ENCODE measurements around the gene GTF2IRD1. TPM values are rescaled to one million over a fixed set of nuclear protein-coding genes. Genes with fewer than 3 reads are reported as not detected.
A peak's percentile ranks its signal among the peaks of the same experiment; 100 is the strongest.

GTF2IRD1 gene
- total and polyA plus RNA-seq, 9 of the 15 experiments (the other 6 are each of a cell fraction or from before 2014, with no cell fraction given): 9.1 to 30.2 (median 14.0) TPM

- intact Hi-C loops (cut with micrococcal nuclease) (no loop called here), in situ Hi-C loops (cut with MboI) (no loop called here)
- no peak overlapping the region for H3K27ac ChIP-seq (ENCODE audit: extremely low read depth, low read depth, low read length)
- H3K4me1 ChIP-seq (replicated peaks in 1 of 2; ENCODE audit: control insufficient read depth in 2 of 2, insufficient read depth in 2 of 2, low read length in 2 of 2): peaks cover 8 to 18% of the 10 kb centered on the region in 2 experiments; a peak in 4 of 5 replicates
- H3K27me3 ChIP-seq (ENCODE audit: control insufficient read depth in 2 of 2, insufficient read depth in 2 of 2, low read length in 2 of 2): no peaks in the 10 kb centered on the region
- 67% methylated on average over 4 of the region's 4 CpGs for WGBS (ENCODE audit: insufficient coverage, low coverage, missing lambda C conversion rate)
- TF ChIP-seq ZFP36 (IDR thresholded peaks at IDR 0.05; ENCODE audit: low read depth, low read length, partially characterized antibody) (peak; percentile 83), ADNP (tag; IDR thresholded peaks at IDR 0.05) (peak; percentile 65), HDAC2 (IDR thresholded peaks at IDR 0.05) (peak; percentile 76), RBM25 (IDR thresholded peaks at IDR 0.05; ENCODE audit: low read depth, low read length, severe bottlenecking) (peak; percentile 86), KDM1A (IDR thresholded peaks at IDR 0.05) (peak; percentile 37 to 81), CBX1 (IDR thresholded peaks at IDR 0.05; ENCODE audit: low read depth) (peak; percentile 82; the same call in 1 of the 2 replicates), CCAR2 (IDR thresholded peaks at IDR 0.05; ENCODE audit: low read depth, low read length) (no peak), CBX3 (IDR thresholded peaks at IDR 0.05; ENCODE audit: borderline replicate concordance in 1 of 2, low read length in 2 of 2) (0 out of 3 replicates have a peak, but pooled peaks of 1 of the 2 experiments have one; percentile 32), RCOR1 (IDR thresholded peaks at IDR 0.05; ENCODE audit: borderline replicate concordance in 1 of 2, low read depth in 2 of 2, low read length in 2 of 2) (peak in 1 of 2 experiments; percentile 68; a peak in 2 of 4 replicates), CHD4 (IDR thresholded peaks at IDR 0.05; ENCODE audit: insufficient read depth, insufficient replicate concordance, low read depth, low read length, poor library complexity, severe bottlenecking) (peak; percentile 74), SMARCA5 (IDR thresholded peaks at IDR 0.05) (peak; percentile 89), HNRNPK (IDR thresholded peaks at IDR 0.05; ENCODE audit: low read depth, low read length, poor library complexity, severe bottlenecking) (no peak), BCOR (IDR thresholded peaks at IDR 0.05) (peak; percentile 93), ESRRA (IDR thresholded peaks at IDR 0.05; ENCODE audit: borderline replicate concordance, low read depth) (peak; percentile 36; the same call in 1 of the 2 replicates), RFX5 (IDR thresholded peaks at IDR 0.05; ENCODE audit: low read depth, low read length) (no peak)
- FAIRE-seq: no peak
- ATAC-seq: no peak
- H3K9me3 ChIP-seq (replicated peaks; ENCODE audit: control insufficient read depth, insufficient read depth, low read depth, low read length): no peaks in the 10 kb centered on the region
- ChIA-PET POLR2A (no interaction called here), CTCF (ENCODE audit: low intra/inter-chr PET ratio) (no interaction called here)
- peaks cover 4% of the 10 kb centered on the region for H3K79me2 ChIP-seq (ENCODE audit: control insufficient read depth, insufficient read depth, low read length)
- no peak overlapping the region for H2AFZ ChIP-seq (ENCODE audit: low read depth, low read length)
- H3K4me3 ChIP-seq: no peak overlapping the region
- no TSS peak for BruUV-seq (replicated peaks)
- no peaks in the 10 kb centered on the region for H3K36me3 ChIP-seq (ENCODE audit: control insufficient read depth, insufficient read depth, low read length)
- no peak overlapping the region for H3K4me2 ChIP-seq (ENCODE audit: insufficient read depth, low read length)
- DNase-seq (ENCODE audit: extremely low read depth in 1 of 4, low spot score in 3 of 4): no peak
- no peak overlapping the region for H3K9ac ChIP-seq (ENCODE audit: insufficient read depth in 1 of 2, low read depth in 2 of 2, low read length in 2 of 2)
- no peaks in the 10 kb centered on the region for H3K9me1 ChIP-seq (ENCODE audit: control insufficient read depth, insufficient read depth, low read length)
- peaks cover 19% of the 10 kb centered on the region; the same call in 1 of the 2 replicates for H4K20me1 ChIP-seq (replicated peaks; ENCODE audit: control insufficient read depth, insufficient read depth, low read length)
These were observed 20.7 kb downstream of the GTF2IRD1 start for GRCh38 chr7:74474271-74474865.
